Pancreas (tissue), 10 donors: ENCODE measurements around the gene PARP2. TPM values are rescaled to one million over a fixed set of nuclear protein-coding genes. Genes with fewer than 3 reads are reported as not detected.
"Not testable (repeated sequence)": the region's sequence is repeated elsewhere in the genome, so short reads cannot be mapped to it uniquely, and the experiment has no call there.

Experiments
- ATAC-seq, 4 donors: fragments of 200-7000 bp; cut with Tn5 transposase; one replicate each; pipeline versions ENCODE4 v1.8.0 to v1.9.1; 2020; ENCODE audit warnings: mild to moderate bottlenecking in 4 of 4, moderate library complexity in 4 of 4
- DNase-seq, 6 donors: peaks; one replicate each; pipeline ENCODE4 v3.0.0-alpha.2; 2020
- FAIRE-seq: peaks from 2 replicates; lab custom pipeline; 2012; peaks lifted over from hg19 to GRCh38; lab: Jason Lieb, UNC
- H3K27ac ChIP-seq, 4 donors: fragments of 200-600 bp; sonication (generic); 1 replicate in 3 of 4; 2 replicates in 1 of 4; pipeline versions ENCODE4 v1.5.0 to v1.8.0; 2020
- H3K27me3 ChIP-seq, 4 donors: fragments of 200-600 bp; one replicate each; pipeline ENCODE4 v1.8.0; 2021
- H3K36me3 ChIP-seq, 3 donors: fragments of 200-600 bp; sonication (generic) in 1 of 3; one replicate each; pipeline versions ENCODE4 v1.5.0 to v1.8.0; 2020 to 2021
- H3K4me1 ChIP-seq, 3 donors: fragments of 200-600 bp; one replicate each; pipeline ENCODE4 v1.8.0; 2021
- H3K4me3 ChIP-seq, 4 donors: fragments of 200-600 bp; sonication (generic) in 2 of 4; one replicate each; pipeline versions ENCODE4 v1.5.0 to v1.8.0; 2020 to 2021
- H3K9me3 ChIP-seq, 4 donors: fragments of 200-600 bp; one replicate each; pipeline ENCODE4 v1.8.0; 2021
- WGBS, 2 donors: extraction: QIAGEN DNeasy Blood & Tissue Kit; methylation state at CpG; one replicate each; pipeline ENCODE4 v1.1.7; 2013; 5-methylcytosine and 5-hydroxymethylcytosine counted together
- intact Hi-C, 3 donors: fragments of 100-400 bp; cut with DNase I; formaldehyde crosslinking; loops; one replicate each; pipeline versions ENCODE4 v1.11.1 to v1.14.2; 2022
- polyA plus RNA-seq, 2 donors: library from polyadenylated mRNA; stranded (reverse); fragments of 200-250 nt; gene quantifications; one replicate each; pipeline ENCODE4 v1.2.3, GENCODE V29; 2013
- total RNA-seq, 6 donors: library from RNA; stranded (reverse); fragmentation: NEBNext Ultra II Directional in 4 of 6; extraction: Animal tissue kit (Norgen Biotek cat#: 25700) in 4 of 6; gene quantifications; one replicate each; pipeline versions ENCODE4 v1.2.1 to v1.2.4, GENCODE V29; 2021 to 2023
- TF ChIP-seq, protein P1 (sequence below), 4 donors: fragments of 200-600 bp; sonication (generic) in 3 of 4; IDR thresholded peaks; one replicate each; pipeline versions ENCODE4 v1.5.0 to v1.8.0; 2021; ENCODE audit warnings: antibody characterized with exemption in 4 of 4
- donor health status: healthy with polysubstance abuse.
- donor health status: DM: no; HTN: no; CAD: no; lungs with moderate emphysema.
- donor health status: DM: no; HTN: no; CAD: no.
- donor health status: control.
- donor health status: control.
- donor health status: Bipolar disorder and iron deficiency.
- donor health status: DM: yes; HTN: yes; CAD: no.
- donor health status: DM: no; HTN: no; CAD: no.
- donor health status: DM: no; HTN: no; CAD: no.
- donor health status: DM: yes; HTN: yes; CAD: no.

Gene PARP2
- total and polyA plus RNA-seq, 8 donors, result 6.1 to 21.8 (median 10.4) TPM

- WGBS, 2 donors, result 0 to 2% methylated on average over 4 of the region's 4 CpGs
- FAIRE-seq (no peak), ATAC-seq (peak; percentile 73 to 76 (median 75)), DNase-seq (peak in 3 of 6 donors; percentile 24 to 26 (median 24))
- Histone ChIP-seq H3K4me1 (peaks cover 3 to 6% (median 5%) of the 10 kb centered on the region in 3 donors), H3K36me3 (peaks cover 0 to 8% (median 0%) of the 10 kb centered on the region in 3 donors), H3K4me3 (peak overlapping the region; percentile 35 to 60 (median 42)), H3K9me3 (no peaks in the 10 kb centered on the region), H3K27me3 (no peaks in the 10 kb centered on the region), H3K27ac (peak overlapping the region; percentile 72 to 90 (median 81))
- TF ChIP-seq, protein P1, sequence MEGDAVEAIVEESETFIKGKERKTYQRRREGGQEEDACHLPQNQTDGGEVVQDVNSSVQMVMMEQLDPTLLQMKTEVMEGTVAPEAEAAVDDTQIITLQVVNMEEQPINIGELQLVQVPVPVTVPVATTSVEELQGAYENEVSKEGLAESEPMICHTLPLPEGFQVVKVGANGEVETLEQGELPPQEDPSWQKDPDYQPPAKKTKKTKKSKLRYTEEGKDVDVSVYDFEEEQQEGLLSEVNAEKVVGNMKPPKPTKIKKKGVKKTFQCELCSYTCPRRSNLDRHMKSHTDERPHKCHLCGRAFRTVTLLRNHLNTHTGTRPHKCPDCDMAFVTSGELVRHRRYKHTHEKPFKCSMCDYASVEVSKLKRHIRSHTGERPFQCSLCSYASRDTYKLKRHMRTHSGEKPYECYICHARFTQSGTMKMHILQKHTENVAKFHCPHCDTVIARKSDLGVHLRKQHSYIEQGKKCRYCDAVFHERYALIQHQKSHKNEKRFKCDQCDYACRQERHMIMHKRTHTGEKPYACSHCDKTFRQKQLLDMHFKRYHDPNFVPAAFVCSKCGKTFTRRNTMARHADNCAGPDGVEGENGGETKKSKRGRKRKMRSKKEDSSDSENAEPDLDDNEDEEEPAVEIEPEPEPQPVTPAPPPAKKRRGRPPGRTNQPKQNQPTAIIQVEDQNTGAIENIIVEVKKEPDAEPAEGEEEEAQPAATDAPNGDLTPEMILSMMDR (IDR thresholded peaks at IDR 0.05), result no peak
- intact Hi-C loops, result loop anchor here in 1 of 3 donors (10.0 kb wide), 1 partner anchor 122 kb away; the partner anchor contains the start of genes APEX1 and OSGEP
These were observed 11.0 kb upstream of the PARP2 start for GRCh38 chr14:20332431-20332787.

DNA sequence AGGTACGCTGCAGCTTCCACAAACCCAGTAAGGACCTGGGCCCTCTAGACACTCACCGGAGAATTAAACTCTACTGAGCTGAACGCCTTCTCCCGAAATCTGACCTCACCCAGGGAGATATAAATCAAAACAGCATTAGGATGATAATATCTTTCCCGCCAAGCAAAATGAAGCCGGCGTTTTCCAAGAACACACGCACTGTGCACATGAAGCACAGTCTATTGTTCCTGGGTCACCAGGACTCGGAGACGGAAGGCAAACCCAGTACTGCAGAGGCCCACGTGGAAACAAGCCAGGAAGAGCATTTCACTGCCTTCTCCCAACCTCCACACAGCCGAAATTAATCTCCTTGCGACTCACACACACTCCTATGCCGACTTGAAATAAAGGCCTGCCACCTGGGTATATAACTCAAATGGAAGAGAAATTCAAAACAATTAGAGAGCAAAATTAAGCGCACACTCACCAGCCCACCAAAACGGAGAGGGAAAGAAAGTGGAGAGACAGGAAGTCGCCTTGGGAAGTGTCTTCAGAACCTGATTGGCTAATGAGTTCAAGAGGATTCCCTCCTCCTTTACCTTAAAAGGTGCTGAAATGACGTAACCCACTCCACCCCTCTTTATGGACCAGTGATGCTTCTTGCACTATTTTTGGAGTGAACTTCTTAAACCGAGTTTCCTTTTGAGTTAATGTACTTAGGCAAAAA, 10.5 kb upstream of the PARP2 start, which contains the start of gene CCNB1IP1:
Gene CCNB1IP1, minus strand, starts transcription at position 492 of the 706 bp plus-strand sequence. CDS start 16,756 bp downstream, outside the sequence.
- ATAC-seq, result peak; percentile 99
- Histone ChIP-seq H3K27me3 (no peaks in the 10 kb centered on the region), H3K4me3 (peak within 1 kb of the TSS; percentile 35 to 60 (median 42)), H3K9me3 (no peaks in the 10 kb centered on the region), H3K4me1 (peaks cover 0 to 6% (median 5%) of the 10 kb centered on the region in 3 donors), H3K36me3 (peaks cover 0 to 8% (median 0%) of the 10 kb centered on the region in 3 donors), H3K27ac (peak within 1 kb of the TSS; percentile 72 to 90 (median 81))
- TF ChIP-seq, protein P1 (IDR thresholded peaks at IDR 0.05), result no peak
- intact Hi-C loops, result loop anchor here in 1 of 3 donors (10.0 kb wide), 1 partner anchor 122 kb away; the partner anchor contains the start of genes APEX1 and OSGEP
- WGBS, 2 donors, result 0% methylated on average over 19 of the region's 19 CpGs
- FAIRE-seq, result peak; percentile 89
- peak in 4 of 6 donors; percentile 34 to 73 (median 58) for DNase-seq

DNA sequence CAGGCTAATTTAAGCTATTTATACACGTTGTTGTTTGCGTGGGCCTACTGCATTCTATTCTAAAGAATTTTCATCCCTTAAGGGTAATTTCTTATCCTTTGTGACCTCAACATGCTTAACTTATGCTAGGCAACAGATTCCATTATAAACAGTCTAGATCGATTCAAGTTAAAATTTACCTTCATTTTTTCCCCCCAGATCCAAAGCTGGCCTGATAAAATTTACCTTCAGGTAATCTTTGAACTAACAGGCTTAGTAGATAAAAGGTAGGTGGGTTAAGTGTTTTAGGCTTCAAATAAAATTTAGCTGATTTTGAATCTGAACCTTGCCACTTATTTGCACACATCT, 10.0 kb upstream of the PARP2 start:
- TF ChIP-seq, protein P1 (IDR thresholded peaks at IDR 0.05), result no peak
- peak overlapping the region in 3 of 4 donors; percentile 42 to 60 (median 42) for H3K4me3 ChIP-seq
- no peak for FAIRE-seq
- H3K27me3 ChIP-seq, result no peaks in the 10 kb centered on the region
- H3K9me3 ChIP-seq, result no peaks in the 10 kb centered on the region
- intact Hi-C loops, result loop anchor here in 1 of 3 donors (10.0 kb wide), 1 partner anchor 121 kb away; the partner anchor contains the start of genes APEX1 and OSGEP
- no peak for DNase-seq
- H3K4me1 ChIP-seq, result peaks cover 0 to 6% (median 5%) of the 10 kb centered on the region in 3 donors
- peaks cover 0 to 5% (median 0%) of the 10 kb centered on the region in 3 donors for H3K36me3 ChIP-seq
- peak; percentile 15 to 49 (median 32) for ATAC-seq
- 3% methylated on average over 3 of the region's 3 CpGs for WGBS, 2 donors
- H3K27ac ChIP-seq, result peak overlapping the region; percentile 72 to 90 (median 81)

DNA sequence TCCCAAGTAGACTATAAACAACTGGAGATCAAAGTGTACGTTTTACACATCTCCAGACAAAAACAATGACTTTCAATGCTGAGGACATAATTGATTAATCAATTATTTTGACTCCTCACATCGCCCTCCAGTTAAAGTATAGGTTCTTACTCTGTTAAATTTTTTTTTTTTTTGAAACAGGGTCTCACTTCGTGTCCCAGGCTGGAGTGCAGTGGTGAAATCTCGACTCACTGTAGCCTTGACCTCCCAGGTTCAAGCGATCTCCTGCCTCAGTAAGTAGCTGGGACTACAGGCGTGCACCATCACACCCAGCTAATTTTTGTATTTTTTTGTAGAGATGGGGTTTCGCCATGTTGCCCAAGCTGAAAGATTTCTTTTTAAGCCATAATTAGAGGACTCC, 9.4 kb upstream of the PARP2 start:
- peak overlapping the region; percentile 72 to 90 (median 81) for H3K27ac ChIP-seq
- ATAC-seq, result no peak
- DNase-seq, result no peak
- no peaks in the 10 kb centered on the region for H3K27me3 ChIP-seq
- H3K4me1 ChIP-seq, result peaks cover 0 to 6% (median 5%) of the 10 kb centered on the region in 3 donors
- 47 to 53% methylated on average over 7 of the region's 7 CpGs for WGBS, 2 donors
- H3K36me3 ChIP-seq, result no peaks in the 10 kb centered on the region
- no peaks in the 10 kb centered on the region for H3K9me3 ChIP-seq
- TF ChIP-seq, protein P1 (IDR thresholded peaks at IDR 0.05), result no peak
- no peak overlapping the region for H3K4me3 ChIP-seq
- no peak for FAIRE-seq
- intact Hi-C loops, result loop anchor here in 1 of 3 donors (10.0 kb wide), 1 partner anchor 121 kb away; the partner anchor contains the start of genes APEX1 and OSGEP

DNA sequence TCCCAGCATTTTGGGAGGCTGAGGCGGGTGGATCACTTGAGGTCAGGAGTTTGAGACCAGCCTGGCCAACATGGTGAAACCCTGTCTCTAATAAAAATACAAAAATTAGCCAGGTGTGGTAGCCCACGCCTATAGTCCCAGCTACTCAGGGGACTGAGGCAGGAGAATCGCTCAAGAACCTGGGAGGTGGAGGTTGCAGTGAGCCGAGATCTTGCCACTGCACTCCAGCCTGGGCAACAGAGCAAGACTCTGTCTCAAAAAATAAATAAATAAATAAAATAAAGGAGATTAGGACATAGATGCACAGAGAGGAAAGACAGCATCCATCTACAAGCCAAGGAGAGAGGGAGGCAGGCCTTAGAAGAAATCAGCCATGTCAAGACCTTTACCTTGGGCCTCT, 2.4 kb upstream of the PARP2 start:
- intact Hi-C loops, result not testable (repeated sequence)

More for the DNA sequence above, 2.4 kb upstream of the PARP2 start:
- FAIRE-seq, ATAC-seq, H3K27me3 ChIP-seq, DNase-seq, H3K36me3 ChIP-seq, H3K4me3 ChIP-seq, H3K27ac ChIP-seq, H3K4me1 ChIP-seq, H3K9me3 ChIP-seq: not testable (repeated sequence)
- WGBS, 2 donors, result 91 to 97% methylated on average over 4 of the region's 4 CpGs
